NCI-H2171 treated with DMSO at 0.1 percent for 48 hours (cell line): ENCODE results near the gene HOXB9.
A peak's percentile ranks its signal among the peaks of the same experiment; 100 is the strongest.

Experiments used
- DNase-seq: peaks from one replicate; lab custom pipeline; 2025; lab: John Stamatoyannopoulos, UW

The HOXB9 gene

GRCh38 chr17:48596000-48596734 is 30.0 kb downstream of the HOXB9 start:
- DNase-seq: no peak

GRCh38 chr17:48595278-48595999 is 30.7 kb downstream of the HOXB9 start:
- no peak for DNase-seq

GRCh38 chr17:48594538-48595277 is 31.4 kb downstream of the HOXB9 start:
- DNase-seq: no peak

- DNase-seq: peak; percentile 45
These were observed 32.2 kb downstream of the HOXB9 start for GRCh38 chr17:48593840-48594537.

GRCh38 chr17:48593126-48593829 is 32.9 kb downstream of the HOXB9 start, which contains the start of gene HOXB5:
Gene HOXB5 (minus strand): TSS chr17:48593779. CDS start chr17:48593682, 97 bp downstream.
- no peak for DNase-seq

- DNase-seq: no peak
These were observed 33.6 kb downstream of the HOXB9 start for GRCh38 chr17:48592577-48592976.

- DNase-seq: no peak
These were observed 34.1 kb downstream of the HOXB9 start for GRCh38 chr17:48592057-48592514.

- no peak for DNase-seq
These were observed 34.7 kb downstream of the HOXB9 start for GRCh38 chr17:48591255-48592056.

- no peak for DNase-seq
These were observed 35.5 kb downstream of the HOXB9 start for GRCh38 chr17:48590607-48591161.

- DNase-seq: no peak
These were observed 36.1 kb downstream of the HOXB9 start, which contains the start of gene HOXB3 for GRCh38 chr17:48589831-48590606. Gene HOXB3 (minus strand): TSS chr17:48590241. CDS start chr17:48552474, 37,767 bp downstream.

- no peak for DNase-seq
These were observed 36.9 kb downstream of the HOXB9 start for GRCh38 chr17:48589060-48589830.

- no peak for DNase-seq
These were observed 37.6 kb downstream of the HOXB9 start for GRCh38 chr17:48588528-48588927.

- DNase-seq: no peak
These were observed 38.1 kb downstream of the HOXB9 start for GRCh38 chr17:48588074-48588415.

- DNase-seq: no peak
These were observed 38.7 kb downstream of the HOXB9 start for GRCh38 chr17:48587276-48588073.

GRCh38 chr17:48586355-48587258 is 39.6 kb downstream of the HOXB9 start:
- no peak for DNase-seq

GRCh38 chr17:48584223-48584741 is 41.9 kb downstream of the HOXB9 start:
- DNase-seq: no peak
